GM12878 (cell line): ENCODE results near the gene PCDHGA6. TPM values are rescaled to one million over a fixed set of nuclear protein-coding genes. Genes with fewer than 3 reads are reported as not detected.

ENCODE experiments used
- ATAC-seq: fragments of 200-7000 bp; cut with Tn5 transposase; 3 replicates; pipeline ENCODE4 v1.9.1; 2020; ENCODE audit warnings: mild to moderate bottlenecking, moderate library complexity
- BruUV-seq: library from RNA; stranded (reverse); fragments of 400-500 nt; replicated peaks from 2 replicates; lab custom pipeline; 2021; lab: Mats Ljungman, UMichigan
- CTCF ChIA-PET: fragments of 300-600 bp; sonication (Branson Sonifier 250); formaldehyde crosslinking; extraction: SDS; loops from one replicate; lab custom pipeline; 2021; ENCODE audit warnings: inconsistent platforms; lab: Yijun Ruan, JAX
- POLR2A ChIA-PET: fragments of 350-600 bp; formaldehyde crosslinking; extraction: SDS; loops from one replicate; lab custom pipeline; 2021; ENCODE audit warnings: inconsistent platforms; lab: Charles Lee
- RAD21 ChIA-PET: fragments of 300-600 bp; sonication (Branson Sonifier 250); formaldehyde crosslinking; loops from one replicate; lab custom pipeline; 2023; ENCODE audit warnings: antibody characterized with exemption; ENCODE audit not compliant: unreplicated experiment; lab: Charles Lee
- SMC1A ChIA-PET: fragments of 300-600 bp; sonication (Branson Sonifier 250); formaldehyde crosslinking; loops from one replicate; lab custom pipeline; 2023; ENCODE audit not compliant: unreplicated experiment, uncharacterized antibody; lab: Charles Lee
- DNase-seq: peaks from one replicate; pipeline ENCODE4 v3.0.0-alpha.2; 2011; ENCODE audit warnings: low read depth, low spot score
- FAIRE-seq: peaks from 3 replicates; lab custom pipeline; 2011; peaks lifted over from hg19 to GRCh38; lab: Jason Lieb, UNC
- H2AFZ ChIP-seq: 2 replicates; pipeline ENCODE4 v1.6.0; 2011; ENCODE audit warnings: low read depth, low read length, control low read depth; ENCODE audit not compliant: control insufficient read depth
- H3K27ac ChIP-seq: 2 replicates; pipeline ENCODE4 v1.5.1; 2011; ENCODE audit warnings: control low read depth; ENCODE audit not compliant: control insufficient read depth, insufficient read depth
- H3K27me3 ChIP-seq, 2 experiments: replicated peaks in 1 of 2; 2 replicates each; pipeline versions ENCODE4 v1.6.0 to v1.6.1; 2011; ENCODE audit warnings: low read length in 1 of 2; ENCODE audit not compliant: control insufficient read depth in 2 of 2, insufficient read depth in 2 of 2
- H3K36me3 ChIP-seq, 2 experiments: 2 replicates each; pipeline ENCODE4 v1.5.1; 2011; ENCODE audit warnings: low read length in 1 of 2; ENCODE audit not compliant: control insufficient read depth in 2 of 2, insufficient read depth in 2 of 2
- H3K4me1 ChIP-seq: 2 replicates; pipeline ENCODE4 v1.6.1; 2011; ENCODE audit warnings: mild to moderate bottlenecking, low read length, moderate library complexity, mixed read lengths; ENCODE audit not compliant: control insufficient read depth, insufficient read depth
- H3K4me2 ChIP-seq: 2 replicates; pipeline ENCODE4 v1.6.0; 2011; ENCODE audit warnings: control low read depth; ENCODE audit not compliant: control insufficient read depth, insufficient read depth
- H3K4me3 ChIP-seq: fragments of 200-600 bp; sonication (generic); 2 replicates; pipeline ENCODE4 v1.5.1; 2016
- H3K79me2 ChIP-seq: 2 replicates; pipeline ENCODE4 v1.6.0; 2011; ENCODE audit warnings: low read length; ENCODE audit not compliant: control insufficient read depth, insufficient read depth
- H3K9ac ChIP-seq: 2 replicates; pipeline ENCODE4 v1.8.0; 2011; ENCODE audit warnings: low read length, control low read depth, mixed read lengths; ENCODE audit not compliant: control insufficient read depth, insufficient read depth
- H3K9me3 ChIP-seq: replicated peaks from 3 replicates; pipeline ENCODE4 v1.5.1; 2011; ENCODE audit warnings: mild to moderate bottlenecking, low read length; ENCODE audit not compliant: control insufficient read depth, insufficient read depth
- H4K20me1 ChIP-seq: 2 replicates; pipeline ENCODE4 v1.6.0; 2011; ENCODE audit not compliant: control insufficient read depth, insufficient read depth
- ATF3 ChIP-seq: IDR thresholded peaks from 2 replicates; pipeline ENCODE4 v1.6.1; 2011; ENCODE audit warnings: low read depth, mild to moderate bottlenecking, low read length, moderate library complexity, borderline replicate concordance; ENCODE audit errors: extremely low read depth
- BHLHE40 ChIP-seq, 2 experiments: fragments of 450-650 bp in 1 of 2; IDR thresholded peaks; 2 replicates each; pipeline ENCODE4 v1.6.1; 2011 to 2017; ENCODE audit warnings: low read depth in 2 of 2, borderline replicate concordance in 1 of 2, improper control_type of control experiment in 1 of 2, low read length in 1 of 2, mild to moderate bottlenecking in 1 of 2
- EGR1 ChIP-seq, 2 experiments: IDR thresholded peaks; 1 replicate in 1 of 2; 2 replicates in 1 of 2; pipeline ENCODE4 v1.6.1; 2011 to 2012; ENCODE audit warnings: low read depth in 2 of 2, low read length in 2 of 2, borderline replicate concordance in 1 of 2, mild to moderate bottlenecking in 1 of 2, moderate library complexity in 1 of 2
- ZNF24 ChIP-seq: fragments of 450-650 bp; IDR thresholded peaks from 2 replicates; pipeline ENCODE4 v1.6.1; 2017; ENCODE audit warnings: antibody characterized with exemption, mild to moderate bottlenecking
- WGBS: methylation state at CpG from one replicate; pipeline ENCODE4 v1.1.6; 2016; ENCODE audit warnings: low lambda C conversion rate; ENCODE audit not compliant: insufficient replicate concordance, insufficient coverage; ENCODE audit errors: missing lambda C conversion rate; 5-methylcytosine and 5-hydroxymethylcytosine counted together
- in situ Hi-C: fragments of 300-500 bp; cut with MboI; formaldehyde crosslinking; loops from 9 replicates; pipeline ENCODE4 v1.14.3; 2018; ENCODE audit warnings: mixed read lengths
- intact Hi-C: fragments of 100-400 bp; cut with micrococcal nuclease; formaldehyde crosslinking; loops from one replicate; pipeline ENCODE4 v1.14.2; 2022; ENCODE audit not compliant: unreplicated experiment
- polyA plus RNA-seq, 11 experiments: library from polyadenylated mRNA; depleted of rRNA in 4 of 11; unstranded in 6 of 11; stranded (reverse) in 5 of 11; fragments of >200 nt; fragmentation: Nextera tagmentation in 4 of 11; fragmentation: Illumina TruSeq in 1 of 11; extraction: Ambion mirVana in 4 of 11; extraction: Trizol in 1 of 11; gene quantifications; 1 replicate in 1 of 11; 2 replicates in 10 of 11; pipeline versions ENCODE4 v1.2.1 to v1.2.3, GENCODE V29; 2011 to 2016; ENCODE audit warnings: inconsistent platforms in 2 of 11, missing spikeins in 2 of 11, low read depth in 1 of 11
- total RNA-seq, 4 experiments: library from RNA; depleted of rRNA in 3 of 4; stranded (reverse); fragments of >200 nt in 3 of 4; fragmentation: Illumina TruSeq in 1 of 4; extraction: Trizol in 1 of 4; gene quantifications; 2 replicates each; pipeline versions ENCODE4 v1.2.1 to v1.2.3, GENCODE V29; 2013 to 2021
- TF ChIP-seq, protein P1 (sequence below): fragments of 450-650 bp; IDR thresholded peaks from 2 replicates; pipeline ENCODE4 v1.6.1; 2014; ENCODE audit warnings: mild to moderate bottlenecking

PCDHGA6 gene
- total and polyA plus RNA-seq, 10 of the 15 experiments (the other 5 are each of a cell fraction or from before 2014, with no cell fraction given), result 0.04 to 0.60 (median 0.15) TPM; not detected in 3

DNA sequence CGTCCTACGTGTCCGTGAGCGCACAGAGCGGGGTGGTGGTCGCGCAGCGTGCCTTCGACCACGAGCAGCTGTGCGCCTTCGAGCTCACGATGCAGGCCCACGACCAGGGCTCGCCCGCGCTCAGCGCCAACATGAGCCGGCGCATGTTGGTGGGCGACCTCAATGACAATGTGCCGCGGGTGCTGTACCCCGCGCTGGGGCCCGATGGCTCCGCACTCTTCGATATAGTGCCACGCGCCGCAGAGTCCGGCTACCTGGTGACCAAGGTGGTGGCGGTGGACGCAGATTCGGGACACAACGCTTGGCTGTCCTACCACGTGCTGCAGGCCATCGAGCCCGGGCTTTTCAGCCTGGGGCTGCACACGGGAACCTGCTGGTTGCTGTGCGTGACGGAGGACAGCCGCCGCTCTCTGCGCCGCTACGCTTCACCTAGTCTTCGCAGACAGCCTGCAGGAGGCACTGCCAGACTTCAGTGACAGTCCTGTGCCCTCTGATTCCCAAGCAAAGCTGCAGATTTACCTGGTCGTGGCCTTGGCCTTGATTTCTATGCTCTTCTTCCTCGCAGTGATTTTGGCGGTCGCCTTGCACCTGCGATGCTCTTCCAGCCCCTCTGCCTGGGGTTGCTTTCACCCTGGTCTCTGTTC is 54.2 kb downstream of the PCDHGA6 start:
- H2AFZ ChIP-seq, result no peak overlapping the region
- no peaks in the 10 kb centered on the region; the same call in 1 of the 2 replicates for H3K4me1 ChIP-seq
- H3K36me3 ChIP-seq, result no peaks in the 10 kb centered on the region
- H3K4me2 ChIP-seq, result no peak overlapping the region
- peaks cover 23% of the 10 kb centered on the region; the same call in 2 of the 3 replicates for H3K9me3 ChIP-seq
- RAD21 ChIA-PET, result no interaction called here
- intact Hi-C loops, result no loop called here
- H3K9ac ChIP-seq, result no peak overlapping the region
- POLR2A ChIA-PET, result no interaction called here
- 97% methylated on average over 52 of the region's 53 CpGs for WGBS
- no peaks in the 10 kb centered on the region for H3K79me2 ChIP-seq
- SMC1A ChIA-PET, result interaction anchor here (0.7 to 1.5 kb wide), 4 partner anchors 10 to 183 kb away, joined by 3 to 4 read pairs (median 3); partner anchors contain the start of genes PCDHB15 and PCDHGB7
- in situ Hi-C loops, result no loop called here
- no peaks in the 10 kb centered on the region; a peak in 1 of 4 replicates for H3K27me3 ChIP-seq
- ATAC-seq, result no peak
- H4K20me1 ChIP-seq, result no peaks in the 10 kb centered on the region
- no peak for DNase-seq
- TF ChIP-seq ZNF24 (no peak), BHLHE40 (IDR thresholded peaks at IDR 0.05; ENCODE audit: borderline replicate concordance in 1 of 2, low read depth in 2 of 2, low read length in 1 of 2) (no peak), ATF3 (no peak), EGR1 (IDR thresholded peaks at IDR 0.05; ENCODE audit: borderline replicate concordance in 1 of 2, low read depth in 2 of 2, low read length in 2 of 2) (no peak)
- TF ChIP-seq, protein P1, sequence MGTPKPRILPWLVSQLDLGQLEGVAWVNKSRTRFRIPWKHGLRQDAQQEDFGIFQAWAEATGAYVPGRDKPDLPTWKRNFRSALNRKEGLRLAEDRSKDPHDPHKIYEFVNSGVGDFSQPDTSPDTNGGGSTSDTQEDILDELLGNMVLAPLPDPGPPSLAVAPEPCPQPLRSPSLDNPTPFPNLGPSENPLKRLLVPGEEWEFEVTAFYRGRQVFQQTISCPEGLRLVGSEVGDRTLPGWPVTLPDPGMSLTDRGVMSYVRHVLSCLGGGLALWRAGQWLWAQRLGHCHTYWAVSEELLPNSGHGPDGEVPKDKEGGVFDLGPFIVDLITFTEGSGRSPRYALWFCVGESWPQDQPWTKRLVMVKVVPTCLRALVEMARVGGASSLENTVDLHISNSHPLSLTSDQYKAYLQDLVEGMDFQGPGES, result no peak
- no peak for FAIRE-seq
- H3K4me3 ChIP-seq, result no peak overlapping the region
- no peak overlapping the region for H3K27ac ChIP-seq
- CTCF ChIA-PET, result interaction anchor here (1.1 to 4.2 kb wide), 5 partner anchors 15 to 136 kb away, joined by 3 to 61 read pairs (median 3); partner anchors contain the start of genes PCDHGA10 and PCDHGC3
- BruUV-seq, result no TSS peak

Other genes with a start within 250 kb of the PCDHGA6 start
Only the 7 nearest of the 36 such genes appear.
- 0.11 TPM in 2 replicates for gene PCDHGA4, start 18.9 kb upstream of the PCDHGA6 start, total RNA-seq (2014; rRNA removed)
- gene PCDHGA4, start 18.9 kb upstream of the PCDHGA6 start, total RNA-seq (2014; rRNA removed; fragmentation: Illumina TruSeq; extraction: Trizol), result 0.09 and 0.18 TPM in 2 replicates
- 0.13 TPM in 1 of 2 replicates, not detected in the other for gene PCDHGA4, start 18.9 kb upstream of the PCDHGA6 start, total RNA-seq (2021)
- 0.10 and 0.14 TPM in 2 replicates for gene PCDHGA4, start 18.9 kb upstream of the PCDHGA6 start, polyA plus RNA-seq (2011; rRNA removed)
- 0.13 and 0.33 TPM in 2 replicates for gene PCDHGA4, start 18.9 kb upstream of the PCDHGA6 start, polyA plus RNA-seq (2014; fragmentation: Illumina TruSeq; extraction: Trizol)
- not detected for gene PCDHGA4, start 18.9 kb upstream of the PCDHGA6 start, polyA plus RNA-seq (2014; fragmentation: Nextera tagmentation; extraction: Ambion mirVana)
- 0.12 and 0.19 TPM in 2 replicates for gene PCDHGA4, start 18.9 kb upstream of the PCDHGA6 start, polyA plus RNA-seq (2014; rRNA removed)
- under 1 TPM in 1 of 2 experiments, not detected in 1; 0.17 TPM for gene PCDHGA4, start 18.9 kb upstream of the PCDHGA6 start, polyA plus RNA-seq (2016; fragmentation: Nextera tagmentation; extraction: Ambion mirVana)
- gene PCDHGB2, start 13.9 kb upstream of the PCDHGA6 start, total RNA-seq (2014; rRNA removed), result 0.11 and 0.38 TPM in 2 replicates
- gene PCDHGB2, start 13.9 kb upstream of the PCDHGA6 start, total RNA-seq (2014; rRNA removed; fragmentation: Illumina TruSeq; extraction: Trizol), result 0.28 and 0.31 TPM in 2 replicates
- gene PCDHGB2, start 13.9 kb upstream of the PCDHGA6 start, total RNA-seq (2021), result 0.16 and 0.38 TPM in 2 replicates
- 0.20 and 0.27 TPM in 2 replicates for gene PCDHGB2, start 13.9 kb upstream of the PCDHGA6 start, polyA plus RNA-seq (2011; rRNA removed)
- 0.15 and 0.35 TPM in 2 replicates for gene PCDHGB2, start 13.9 kb upstream of the PCDHGA6 start, polyA plus RNA-seq (2014; fragmentation: Illumina TruSeq; extraction: Trizol)
- not detected for gene PCDHGB2, start 13.9 kb upstream of the PCDHGA6 start, polyA plus RNA-seq (2014; fragmentation: Nextera tagmentation; extraction: Ambion mirVana)
- 0.06 and 0.20 TPM in 2 replicates for gene PCDHGB2, start 13.9 kb upstream of the PCDHGA6 start, polyA plus RNA-seq (2014; rRNA removed)
- gene PCDHGB2, start 13.9 kb upstream of the PCDHGA6 start, polyA plus RNA-seq (2016; fragmentation: Nextera tagmentation; extraction: Ambion mirVana), result under 1 TPM; 0.14 to 0.24 TPM
- gene PCDHGA5, start 9.7 kb upstream of the PCDHGA6 start, total RNA-seq (2014; rRNA removed), result 0.11 and 0.23 TPM in 2 replicates
- 0.09 and 0.13 TPM in 2 replicates for gene PCDHGA5, start 9.7 kb upstream of the PCDHGA6 start, total RNA-seq (2014; rRNA removed; fragmentation: Illumina TruSeq; extraction: Trizol)
- 0.13 and 0.23 TPM in 2 replicates for gene PCDHGA5, start 9.7 kb upstream of the PCDHGA6 start, total RNA-seq (2021)
- gene PCDHGA5, start 9.7 kb upstream of the PCDHGA6 start, polyA plus RNA-seq (2011; rRNA removed), result 0.18 and 0.20 TPM in 2 replicates
- gene PCDHGA5, start 9.7 kb upstream of the PCDHGA6 start, polyA plus RNA-seq (2014; fragmentation: Illumina TruSeq; extraction: Trizol), result 0.13 and 0.17 TPM in 2 replicates
- gene PCDHGA5, start 9.7 kb upstream of the PCDHGA6 start, polyA plus RNA-seq (2014; fragmentation: Nextera tagmentation; extraction: Ambion mirVana), result not detected
- gene PCDHGA5, start 9.7 kb upstream of the PCDHGA6 start, polyA plus RNA-seq (2014; rRNA removed), result 0.05 and 0.10 TPM in 2 replicates
- gene PCDHGA5, start 9.7 kb upstream of the PCDHGA6 start, polyA plus RNA-seq (2016; fragmentation: Nextera tagmentation; extraction: Ambion mirVana), result not detected
- 0.11 and 0.17 TPM in 2 replicates for gene PCDHGB3, start 3.6 kb upstream of the PCDHGA6 start, total RNA-seq (2014; rRNA removed)
- gene PCDHGB3, start 3.6 kb upstream of the PCDHGA6 start, total RNA-seq (2014; rRNA removed; fragmentation: Illumina TruSeq; extraction: Trizol), result 0.09 and 0.13 TPM in 2 replicates
- 0.19 and 0.23 TPM in 2 replicates for gene PCDHGB3, start 3.6 kb upstream of the PCDHGA6 start, total RNA-seq (2021)
- gene PCDHGB3, start 3.6 kb upstream of the PCDHGA6 start, polyA plus RNA-seq (2011; rRNA removed), result 0.50 and 0.53 TPM in 2 replicates
- gene PCDHGB3, start 3.6 kb upstream of the PCDHGA6 start, polyA plus RNA-seq (2014; fragmentation: Illumina TruSeq; extraction: Trizol), result 0.12 and 0.21 TPM in 2 replicates
- gene PCDHGB3, start 3.6 kb upstream of the PCDHGA6 start, polyA plus RNA-seq (2014; fragmentation: Nextera tagmentation; extraction: Ambion mirVana), result not detected
- 0.08 and 0.23 TPM in 2 replicates for gene PCDHGB3, start 3.6 kb upstream of the PCDHGA6 start, polyA plus RNA-seq (2014; rRNA removed)
- not detected for gene PCDHGB3, start 3.6 kb upstream of the PCDHGA6 start, polyA plus RNA-seq (2016; fragmentation: Nextera tagmentation; extraction: Ambion mirVana)
- 0.11 and 0.16 TPM in 2 replicates for gene PCDHGA7, start 8.9 kb downstream of the PCDHGA6 start, total RNA-seq (2014; rRNA removed)
- gene PCDHGA7, start 8.9 kb downstream of the PCDHGA6 start, total RNA-seq (2014; rRNA removed; fragmentation: Illumina TruSeq; extraction: Trizol), result 0.05 and 0.09 TPM in 2 replicates
- 0.08 and 0.18 TPM in 2 replicates for gene PCDHGA7, start 8.9 kb downstream of the PCDHGA6 start, total RNA-seq (2021)
- gene PCDHGA7, start 8.9 kb downstream of the PCDHGA6 start, polyA plus RNA-seq (2011; rRNA removed), result 0.03 and 0.04 TPM in 2 replicates
- gene PCDHGA7, start 8.9 kb downstream of the PCDHGA6 start, polyA plus RNA-seq (2014; fragmentation: Illumina TruSeq; extraction: Trizol), result 0.01 TPM in 1 of 2 replicates, not detected in the other
- not detected for gene PCDHGA7, start 8.9 kb downstream of the PCDHGA6 start, polyA plus RNA-seq (2014; fragmentation: Nextera tagmentation; extraction: Ambion mirVana)
- gene PCDHGA7, start 8.9 kb downstream of the PCDHGA6 start, polyA plus RNA-seq (2014; rRNA removed), result 0.08 TPM in 1 of 2 replicates, not detected in the other
- gene PCDHGA7, start 8.9 kb downstream of the PCDHGA6 start, polyA plus RNA-seq (2016; fragmentation: Nextera tagmentation; extraction: Ambion mirVana), result under 1 TPM in 1 of 2 experiments, not detected in 1; 0.05 TPM
- gene PCDHGB4, start 13.8 kb downstream of the PCDHGA6 start, total RNA-seq (2014; rRNA removed), result 0.05 and 0.06 TPM in 2 replicates
- 0.04 and 0.09 TPM in 2 replicates for gene PCDHGB4, start 13.8 kb downstream of the PCDHGA6 start, total RNA-seq (2014; rRNA removed; fragmentation: Illumina TruSeq; extraction: Trizol)
- 0.08 TPM in 1 of 2 replicates, not detected in the other for gene PCDHGB4, start 13.8 kb downstream of the PCDHGA6 start, total RNA-seq (2021)
- gene PCDHGB4, start 13.8 kb downstream of the PCDHGA6 start, polyA plus RNA-seq (2011; rRNA removed), result 0.20 and 0.23 TPM in 2 replicates
- 0.03 TPM in 1 of 2 replicates, not detected in the other for gene PCDHGB4, start 13.8 kb downstream of the PCDHGA6 start, polyA plus RNA-seq (2014; fragmentation: Illumina TruSeq; extraction: Trizol)
- under 1 TPM in 1 of 2 experiments, not detected in 1; 0.02 TPM for gene PCDHGB4, start 13.8 kb downstream of the PCDHGA6 start, polyA plus RNA-seq (2014; fragmentation: Nextera tagmentation; extraction: Ambion mirVana)
- 0.03 and 0.04 TPM in 2 replicates for gene PCDHGB4, start 13.8 kb downstream of the PCDHGA6 start, polyA plus RNA-seq (2014; rRNA removed)
- gene PCDHGB4, start 13.8 kb downstream of the PCDHGA6 start, polyA plus RNA-seq (2016; fragmentation: Nextera tagmentation; extraction: Ambion mirVana), result not detected
- not detected in 2 replicates for gene PCDHGA8, start 18.7 kb downstream of the PCDHGA6 start, total RNA-seq (2014; rRNA removed)
- 0.04 and 0.05 TPM in 2 replicates for gene PCDHGA8, start 18.7 kb downstream of the PCDHGA6 start, total RNA-seq (2014; rRNA removed; fragmentation: Illumina TruSeq; extraction: Trizol)
- gene PCDHGA8, start 18.7 kb downstream of the PCDHGA6 start, total RNA-seq (2021), result not detected in 2 replicates
- 0.01 TPM in 2 replicates for gene PCDHGA8, start 18.7 kb downstream of the PCDHGA6 start, polyA plus RNA-seq (2011; rRNA removed)
- 0.05 TPM in 1 of 2 replicates, not detected in the other for gene PCDHGA8, start 18.7 kb downstream of the PCDHGA6 start, polyA plus RNA-seq (2014; fragmentation: Illumina TruSeq; extraction: Trizol)
- not detected for gene PCDHGA8, start 18.7 kb downstream of the PCDHGA6 start, polyA plus RNA-seq (2014; fragmentation: Nextera tagmentation; extraction: Ambion mirVana)
- gene PCDHGA8, start 18.7 kb downstream of the PCDHGA6 start, polyA plus RNA-seq (2014; rRNA removed), result 0.05 TPM in 1 of 2 replicates, not detected in the other
- gene PCDHGA8, start 18.7 kb downstream of the PCDHGA6 start, polyA plus RNA-seq (2016; fragmentation: Nextera tagmentation; extraction: Ambion mirVana), result not detected